Mesangial cell (primary cell): ENCODE results near the gene UBC. TPM values are rescaled to one million over a fixed set of nuclear protein-coding genes. Genes with fewer than 3 reads are reported as not detected.

Experiments
- total RNA-seq: library from RNA; depleted of rRNA; stranded (reverse); fragments of >200 nt; gene quantifications from 2 replicates; pipeline ENCODE4 v1.2.3, GENCODE V29; 2015

UBC gene
- 737 and 905 TPM in 2 replicates for total RNA-seq

DNA sequence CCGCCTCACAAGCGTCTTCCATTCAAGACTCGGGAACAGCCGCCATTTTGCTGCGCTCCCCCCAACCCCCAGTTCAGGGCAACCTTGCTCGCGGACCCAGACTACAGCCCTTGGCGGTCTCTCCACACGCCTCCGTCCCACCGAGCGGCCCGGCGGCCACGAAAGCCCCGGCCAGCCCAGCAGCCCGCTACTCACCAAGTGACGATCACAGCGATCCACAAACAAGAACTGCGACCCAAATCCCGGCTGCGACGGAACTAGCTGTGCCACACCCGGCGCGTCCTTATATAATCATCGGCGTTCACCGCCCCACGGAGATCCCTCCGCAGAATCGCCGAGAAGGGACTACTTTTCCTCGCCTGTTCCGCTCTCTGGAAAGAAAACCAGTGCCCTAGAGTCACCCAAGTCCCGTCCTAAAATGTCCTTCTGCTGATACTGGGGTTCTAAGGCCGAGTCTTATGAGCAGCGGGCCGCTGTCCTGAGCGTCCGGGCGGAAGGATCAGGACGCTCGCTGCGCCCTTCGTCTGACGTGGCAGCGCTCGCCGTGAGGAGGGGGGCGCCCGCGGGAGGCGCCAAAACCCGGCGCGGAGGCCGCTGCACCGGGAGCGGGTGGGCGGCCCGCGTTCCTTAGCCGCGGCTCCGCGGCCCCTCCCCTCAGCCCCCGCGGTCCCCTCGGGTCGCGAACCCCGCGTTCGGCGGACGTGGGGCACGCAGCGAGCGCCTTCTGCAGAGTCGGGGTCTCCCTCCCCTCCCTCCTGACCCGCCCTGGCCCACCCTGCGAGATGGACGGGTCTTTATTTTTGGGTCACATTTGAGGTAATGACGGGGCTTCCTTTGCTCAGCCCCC lies at the start of gene UBC:
UBC (minus strand) TSS at position 259 of the 847 bp plus-strand sequence. CDS start 879 bp downstream, outside the sequence.

DNA sequence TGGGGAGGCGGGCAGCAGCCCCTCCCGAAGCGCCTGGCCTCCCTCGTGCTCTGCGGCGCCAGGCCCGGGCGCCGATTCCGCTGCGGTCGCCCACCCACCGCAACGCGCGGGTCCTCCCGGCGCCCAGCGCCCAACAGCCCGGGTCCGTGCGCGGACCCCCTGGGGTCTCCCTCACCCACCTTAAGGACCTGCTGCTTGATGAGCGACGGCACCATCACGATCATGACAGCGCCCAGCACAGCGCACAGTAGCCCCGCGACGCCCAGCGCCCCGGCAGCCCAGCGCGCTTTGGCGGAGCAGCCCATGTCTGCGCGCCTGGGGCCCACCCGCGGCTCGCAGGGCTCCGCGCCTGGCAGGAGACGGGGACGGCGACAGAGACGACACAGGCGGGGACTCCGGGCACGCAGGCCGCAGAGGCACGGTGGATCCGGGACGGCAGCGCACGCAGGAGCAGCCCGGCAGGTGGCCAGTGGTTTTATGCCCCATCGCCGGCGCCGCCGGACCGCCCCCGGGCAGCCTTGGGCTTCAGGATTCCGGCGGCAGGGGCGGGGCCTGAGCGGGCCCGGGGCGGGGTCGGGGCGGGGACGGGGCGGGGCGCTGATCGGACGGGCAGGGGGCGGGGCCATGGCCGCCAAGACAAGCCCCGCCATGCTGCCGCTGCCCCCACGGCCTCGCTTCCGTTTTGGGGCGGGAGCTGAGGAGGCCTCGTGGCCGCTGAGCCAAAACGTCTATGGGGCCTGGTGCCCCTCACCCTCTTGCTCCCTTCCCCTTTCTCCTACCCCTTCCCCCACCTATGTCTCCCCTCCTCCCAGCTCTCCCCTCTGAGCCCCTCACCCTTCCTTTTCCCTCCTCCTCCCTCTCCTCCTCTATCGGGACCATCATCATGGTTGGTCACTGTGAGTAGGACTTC lies 50.8 kb downstream of the UBC start, which contains the start of gene SCARB1:
SCARB1 (minus strand) TSS at position 449 of the 910 bp plus-strand sequence; CDS start at position 305, 144 bp downstream.

Other genes starting within 250 kb of the UBC start
- 66.5 and 79.2 TPM in 2 replicates for gene SCARB1, start 50.8 kb downstream of the UBC start, total RNA-seq
- gene DHX37, start 74.5 kb upstream of the UBC start, total RNA-seq = 12.2 and 18.9 TPM in 2 replicates
- 3.9 and 14.2 TPM in 2 replicates for gene BRI3BP, start 79.0 kb upstream of the UBC start, total RNA-seq
- gene AACS, start 150.8 kb upstream of the UBC start, total RNA-seq = 32.7 and 36.3 TPM in 2 replicates